Endothelial cell (in vitro differentiated cells): ENCODE results near the gene SEZ6. TPM values are rescaled to one million over a fixed set of nuclear protein-coding genes. Genes with fewer than 3 reads are reported as not detected.

ENCODE experiments used
- DNase-seq: peaks from one replicate; pipeline ENCODE4 v3.0.0; 2021; ENCODE audit warnings: low spot score
- H3K27ac Mint-ChIP-seq: one replicate; pipeline ENCODE4 v1.8.0; 2021; ENCODE audit warnings: mixed read lengths, inconsistent platforms; ENCODE audit not compliant: unreplicated experiment
- H3K27me3 Mint-ChIP-seq: one replicate; pipeline ENCODE4 v1.8.0; 2021; ENCODE audit warnings: mild to moderate bottlenecking, moderate library complexity, mixed read lengths, inconsistent platforms; ENCODE audit not compliant: unreplicated experiment
- H3K36me3 Mint-ChIP-seq: one replicate; pipeline ENCODE4 v1.8.0; 2021; ENCODE audit warnings: mild to moderate bottlenecking, low read depth, mixed read lengths, inconsistent platforms; ENCODE audit not compliant: unreplicated experiment
- H3K4me1 Mint-ChIP-seq: one replicate; pipeline ENCODE4 v1.8.0; 2021; ENCODE audit warnings: mild to moderate bottlenecking, mixed read lengths, inconsistent platforms; ENCODE audit not compliant: unreplicated experiment
- H3K4me3 Mint-ChIP-seq: one replicate; pipeline ENCODE4 v1.8.0; 2021; ENCODE audit warnings: mild to moderate bottlenecking, mixed read lengths, inconsistent platforms; ENCODE audit not compliant: unreplicated experiment
- H3K9me3 Mint-ChIP-seq: one replicate; pipeline ENCODE4 v1.8.0; 2021; ENCODE audit warnings: mixed read lengths, inconsistent platforms; ENCODE audit not compliant: unreplicated experiment
- total RNA-seq: library from RNA; stranded (reverse); fragmentation: NEBNext Ultra II Directional; extraction: Animal tissue kit (Norgen Biotek cat#: 25700); gene quantifications from one replicate; pipeline ENCODE4 v1.2.1, GENCODE V29; 2021; ENCODE audit not compliant: unreplicated experiment
- TF ChIP-seq, protein P1 (sequence below): fragments of 200-600 bp; sonication (generic); IDR thresholded peaks from one replicate; pipeline ENCODE4 v1.5.0; 2021; ENCODE audit warnings: antibody characterized with exemption; ENCODE audit not compliant: unreplicated experiment

SEZ6 gene
- total RNA-seq, 1 donor from 2014 or later = 0.10 TPM

DNA sequence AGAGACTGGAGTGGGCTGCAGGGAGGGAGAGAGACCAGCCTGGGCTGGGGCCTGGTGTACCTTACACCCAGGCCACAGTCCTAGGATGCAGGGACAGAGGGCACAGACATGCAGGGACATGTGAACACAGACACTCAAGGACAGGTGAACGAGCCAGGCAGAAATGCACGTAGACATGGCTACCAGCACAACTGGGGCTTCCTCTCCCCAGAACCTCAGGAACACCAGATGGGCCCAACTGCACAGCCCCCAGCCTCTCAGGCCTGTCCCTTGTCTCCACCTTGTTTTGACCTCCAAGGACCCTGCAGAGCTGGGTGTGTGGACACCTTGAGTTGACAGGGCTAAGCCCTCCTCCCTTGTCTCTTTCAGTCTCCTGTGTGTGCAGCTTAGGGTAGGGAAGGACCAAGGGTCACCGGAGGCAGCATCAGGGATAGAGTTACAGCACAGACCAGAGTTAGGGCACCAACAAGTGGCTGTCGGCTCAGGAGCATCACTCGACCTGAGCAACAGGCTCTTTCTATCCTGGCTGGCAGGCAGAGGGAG, 9.2 kb downstream of the SEZ6 start:
- H3K27me3 Mint-ChIP-seq = peaks cover 18% of the 10 kb centered on the region
- no peak overlapping the region for H3K27ac Mint-ChIP-seq
- peaks cover 5% of the 10 kb centered on the region for H3K4me1 Mint-ChIP-seq
- DNase-seq = no peak
- H3K9me3 Mint-ChIP-seq = no peaks in the 10 kb centered on the region
- no peaks in the 10 kb centered on the region for H3K36me3 Mint-ChIP-seq
- no peak overlapping the region for H3K4me3 Mint-ChIP-seq
- TF ChIP-seq, protein P1, sequence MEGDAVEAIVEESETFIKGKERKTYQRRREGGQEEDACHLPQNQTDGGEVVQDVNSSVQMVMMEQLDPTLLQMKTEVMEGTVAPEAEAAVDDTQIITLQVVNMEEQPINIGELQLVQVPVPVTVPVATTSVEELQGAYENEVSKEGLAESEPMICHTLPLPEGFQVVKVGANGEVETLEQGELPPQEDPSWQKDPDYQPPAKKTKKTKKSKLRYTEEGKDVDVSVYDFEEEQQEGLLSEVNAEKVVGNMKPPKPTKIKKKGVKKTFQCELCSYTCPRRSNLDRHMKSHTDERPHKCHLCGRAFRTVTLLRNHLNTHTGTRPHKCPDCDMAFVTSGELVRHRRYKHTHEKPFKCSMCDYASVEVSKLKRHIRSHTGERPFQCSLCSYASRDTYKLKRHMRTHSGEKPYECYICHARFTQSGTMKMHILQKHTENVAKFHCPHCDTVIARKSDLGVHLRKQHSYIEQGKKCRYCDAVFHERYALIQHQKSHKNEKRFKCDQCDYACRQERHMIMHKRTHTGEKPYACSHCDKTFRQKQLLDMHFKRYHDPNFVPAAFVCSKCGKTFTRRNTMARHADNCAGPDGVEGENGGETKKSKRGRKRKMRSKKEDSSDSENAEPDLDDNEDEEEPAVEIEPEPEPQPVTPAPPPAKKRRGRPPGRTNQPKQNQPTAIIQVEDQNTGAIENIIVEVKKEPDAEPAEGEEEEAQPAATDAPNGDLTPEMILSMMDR = no peak

DNA sequence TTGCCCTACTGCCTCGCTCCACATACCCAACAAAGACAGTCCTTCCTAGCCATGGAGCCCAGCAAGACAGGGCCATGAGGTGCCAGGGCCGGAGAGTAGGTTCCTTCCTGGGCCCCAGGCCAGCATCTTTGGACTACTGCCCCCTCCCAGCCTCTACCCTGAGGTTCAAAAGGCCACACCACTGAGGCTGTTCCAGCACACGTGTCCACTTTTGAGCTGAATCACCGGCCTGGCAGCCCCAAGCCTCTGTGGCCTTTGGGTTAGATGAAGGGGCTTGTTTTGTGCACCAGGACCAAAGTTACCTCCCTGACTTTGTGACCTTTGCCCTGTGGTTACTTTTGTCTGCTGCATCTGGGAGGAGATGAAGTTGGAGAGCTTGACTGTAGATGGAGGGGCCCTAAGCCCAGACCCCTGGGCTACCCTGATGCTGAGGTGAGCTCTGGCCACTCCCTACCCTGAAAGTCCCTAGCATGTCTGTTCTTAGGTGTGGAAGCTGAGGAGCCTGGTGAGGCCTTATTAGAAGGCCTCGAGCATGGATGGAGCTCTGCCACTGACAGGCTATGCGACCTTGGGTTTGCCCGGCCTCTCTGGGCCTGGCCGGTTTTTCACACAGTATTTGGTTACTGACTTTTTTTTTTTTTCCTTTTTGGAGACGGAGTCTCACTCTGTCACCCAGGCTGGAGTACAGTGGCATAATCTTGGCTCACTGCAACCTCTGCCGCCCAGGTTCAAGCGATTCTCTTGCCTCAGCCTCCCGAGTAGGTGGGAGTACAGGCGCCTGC, 12.0 kb downstream of the SEZ6 start:
- no peaks in the 10 kb centered on the region for H3K9me3 Mint-ChIP-seq
- DNase-seq = no peak
- no peak overlapping the region for H3K4me3 Mint-ChIP-seq
- H3K4me1 Mint-ChIP-seq = no peaks in the 10 kb centered on the region
- TF ChIP-seq, protein P1 = no peak
- H3K36me3 Mint-ChIP-seq = no peaks in the 10 kb centered on the region
- H3K27me3 Mint-ChIP-seq = peaks cover 10% of the 10 kb centered on the region
- no peak overlapping the region for H3K27ac Mint-ChIP-seq

DNA sequence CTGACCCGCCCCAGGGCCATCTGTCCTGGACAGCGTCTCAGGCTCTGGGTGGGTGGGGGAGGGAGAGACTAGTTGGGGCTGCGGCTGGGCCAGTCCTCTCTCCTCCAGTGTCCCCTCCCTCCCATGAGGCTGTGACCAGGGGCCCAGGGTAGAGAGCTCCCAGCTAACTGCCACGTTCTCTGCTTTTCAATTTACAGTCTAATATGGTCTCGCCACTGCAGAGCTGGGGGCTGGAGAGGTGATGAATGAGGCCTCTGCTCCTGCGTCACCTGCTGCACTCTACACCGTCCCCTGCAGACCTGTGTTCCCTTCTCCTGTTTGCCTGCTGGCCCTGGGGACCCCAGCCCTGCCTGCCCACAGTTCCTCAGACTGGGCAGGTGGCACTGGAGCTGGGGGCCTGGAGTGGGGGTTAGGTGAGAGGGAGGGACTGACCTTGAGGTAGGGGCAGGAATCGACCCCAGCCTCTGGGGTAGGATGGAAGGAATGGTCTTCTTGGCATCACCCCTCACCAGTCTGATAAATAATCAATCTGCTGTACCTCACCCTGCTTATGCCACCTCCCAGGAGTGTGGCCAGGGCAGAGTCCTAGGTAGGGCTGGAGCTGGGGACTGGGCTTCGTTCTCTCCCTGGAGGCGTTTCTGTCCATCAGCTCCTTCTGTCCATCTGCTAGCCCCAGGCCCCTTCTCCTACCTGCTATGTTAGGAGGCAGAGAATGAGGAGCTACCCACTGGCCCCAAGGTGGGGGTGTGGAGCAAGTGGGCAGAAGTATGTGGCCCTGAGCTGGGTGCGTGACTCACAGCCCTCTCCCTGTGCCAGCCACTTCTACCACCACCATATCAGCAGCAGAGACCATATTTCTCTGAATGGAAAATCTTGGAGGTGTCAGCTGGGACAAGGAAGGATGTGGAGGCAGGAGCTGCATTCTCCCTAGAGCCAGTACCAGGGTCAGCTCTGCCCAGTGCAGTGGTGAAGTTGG, 12.9 kb downstream of the SEZ6 start:
- DNase-seq = no peak
- H3K27ac Mint-ChIP-seq = no peak overlapping the region
- TF ChIP-seq, protein P1 = no peak
- H3K4me3 Mint-ChIP-seq = no peak overlapping the region
- no peaks in the 10 kb centered on the region for H3K36me3 Mint-ChIP-seq
- no peaks in the 10 kb centered on the region for H3K4me1 Mint-ChIP-seq
- peaks cover 9% of the 10 kb centered on the region for H3K27me3 Mint-ChIP-seq
- no peaks in the 10 kb centered on the region for H3K9me3 Mint-ChIP-seq

DNA sequence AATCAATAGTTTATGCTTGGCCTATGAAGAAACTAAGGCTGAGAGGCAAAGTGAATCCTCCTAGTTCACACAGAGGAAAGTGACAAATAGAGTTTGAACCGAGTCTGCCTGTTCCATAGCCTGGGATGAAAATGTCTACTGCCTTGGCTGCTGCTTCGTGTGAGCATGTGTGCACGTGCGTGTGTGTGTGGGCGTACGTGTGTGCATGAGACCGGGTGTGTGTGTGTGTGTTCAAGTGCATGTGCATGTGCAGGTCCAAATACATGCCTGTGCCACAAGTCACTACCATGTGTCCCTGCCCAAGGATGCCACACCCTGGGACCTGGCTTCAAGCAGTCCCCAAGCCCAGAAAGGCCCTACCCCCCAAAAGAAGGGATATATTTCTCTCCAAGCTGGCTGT, 13.6 kb downstream of the SEZ6 start:
- no peak for DNase-seq
- H3K27me3 Mint-ChIP-seq = peaks cover 6% of the 10 kb centered on the region
- H3K4me3 Mint-ChIP-seq = no peak overlapping the region
- H3K9me3 Mint-ChIP-seq = no peaks in the 10 kb centered on the region
- no peak overlapping the region for H3K27ac Mint-ChIP-seq
- TF ChIP-seq, protein P1 = no peak
- no peaks in the 10 kb centered on the region for H3K36me3 Mint-ChIP-seq
- H3K4me1 Mint-ChIP-seq = no peaks in the 10 kb centered on the region
